Suppressor macrophage treated with lipopolysaccharide for 1 hour (primary cell): Measurements from ENCODE around the gene MSH2.
"Not testable (repeated sequence)": the region's sequence is repeated elsewhere in the genome, so short reads cannot be mapped to it uniquely, and the experiment has no call there.

Experiments used
- DNase-seq, 3 donors: peaks; one replicate each; pipeline ENCODE4 v3.0.0-alpha.2; 2020 to 2022

The MSH2 gene

DNA sequence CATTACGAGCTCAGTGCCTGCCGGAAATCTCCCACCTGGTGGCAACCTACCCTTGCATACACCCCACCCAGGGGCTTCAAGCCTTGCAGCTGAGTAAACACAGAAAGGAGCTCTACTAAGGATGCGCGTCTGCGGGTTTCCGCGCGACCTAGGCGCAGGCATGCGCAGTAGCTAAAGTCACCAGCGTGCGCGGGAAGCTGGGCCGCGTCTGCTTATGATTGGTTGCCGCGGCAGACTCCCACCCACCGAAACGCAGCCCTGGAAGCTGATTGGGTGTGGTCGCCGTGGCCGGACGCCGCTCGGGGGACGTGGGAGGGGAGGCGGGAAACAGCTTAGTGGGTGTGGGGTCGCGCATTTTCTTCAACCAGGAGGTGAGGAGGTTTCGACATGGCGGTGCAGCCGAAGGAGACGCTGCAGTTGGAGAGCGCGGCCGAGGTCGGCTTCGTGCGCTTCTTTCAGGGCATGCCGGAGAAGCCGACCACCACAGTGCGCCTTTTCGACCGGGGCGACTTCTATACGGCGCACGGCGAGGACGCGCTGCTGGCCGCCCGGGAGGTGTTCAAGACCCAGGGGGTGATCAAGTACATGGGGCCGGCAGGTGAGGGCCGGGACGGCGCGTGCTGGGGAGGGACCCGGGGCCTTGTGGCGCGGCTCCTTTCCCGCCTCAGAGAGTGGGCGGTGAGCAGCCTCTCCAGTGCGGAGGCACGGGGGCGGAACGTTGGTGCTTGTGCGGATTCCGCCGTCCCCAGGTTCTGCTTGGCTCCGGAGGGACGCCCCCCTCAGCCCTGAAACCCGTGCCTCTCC, at the start of gene MSH2:
Gene MSH2, plus strand, starts transcription at position 352 of the 804 bp plus-strand sequence. Its CDS starts 36 bp downstream, at position 388.
- DNase-seq: peak; percentile 92 to 95 (median 95)

GRCh38 chr2:47354013-47354847, 48.7 kb upstream of the MSH2 start:
- DNase-seq: peak; percentile 27 to 42 (median 35)

DNA sequence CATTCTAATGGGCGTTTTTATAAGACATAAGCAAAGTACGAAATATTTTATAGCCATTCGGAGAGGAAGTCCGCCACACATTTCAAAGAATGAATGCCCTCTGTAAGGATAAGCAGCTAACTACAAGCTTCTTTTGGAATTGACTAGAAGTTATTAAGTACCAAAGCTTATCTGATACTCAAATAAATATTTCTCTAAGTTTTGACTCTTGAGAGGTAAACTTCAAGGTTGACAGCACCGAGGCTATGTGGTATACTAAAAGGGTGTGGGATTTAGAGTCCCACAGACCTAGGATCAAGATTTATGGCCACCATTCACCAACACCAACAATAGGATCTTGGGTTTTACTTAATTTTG, 48.1 kb upstream of the MSH2 start:
- DNase-seq: no peak

- no peak for DNase-seq
These were observed 45.5 kb upstream of the MSH2 start for GRCh38 chr2:47357483-47357882.

DNA sequence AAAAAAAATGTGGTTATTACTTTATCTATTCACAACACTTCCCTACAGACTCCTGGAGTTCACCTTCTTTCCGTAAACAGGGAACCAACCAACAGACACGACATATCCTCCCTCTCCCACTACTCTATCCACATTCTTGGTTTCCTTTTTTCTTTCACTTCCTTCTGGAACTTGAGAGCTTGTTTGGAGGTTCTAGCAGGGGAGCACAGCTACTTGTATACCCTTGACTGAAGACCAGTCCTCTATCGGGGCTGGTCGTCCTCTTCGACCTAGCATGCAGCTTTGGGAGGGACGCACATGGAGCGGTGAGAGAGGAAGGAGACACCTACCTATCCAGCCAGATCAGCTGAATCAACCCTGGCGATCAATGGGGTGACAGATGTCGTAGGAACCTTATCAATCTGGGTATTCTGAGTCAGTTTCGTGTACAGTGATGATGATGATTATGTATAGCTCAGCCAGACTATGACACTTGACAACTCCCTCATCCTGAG, 43.5 kb upstream of the MSH2 start:
- DNase-seq: no peak

GRCh38 chr2:47360283-47360682, 42.7 kb upstream of the MSH2 start:
- no peak for DNase-seq

GRCh38 chr2:47360927-47361326, 42.0 kb upstream of the MSH2 start:
- DNase-seq: no peak

GRCh38 chr2:47361505-47362229, 41.3 kb upstream of the MSH2 start:
- DNase-seq: not testable (repeated sequence)

- DNase-seq: no peak
These were observed 29.2 kb upstream of the MSH2 start for GRCh38 chr2:47373747-47374146.

DNA sequence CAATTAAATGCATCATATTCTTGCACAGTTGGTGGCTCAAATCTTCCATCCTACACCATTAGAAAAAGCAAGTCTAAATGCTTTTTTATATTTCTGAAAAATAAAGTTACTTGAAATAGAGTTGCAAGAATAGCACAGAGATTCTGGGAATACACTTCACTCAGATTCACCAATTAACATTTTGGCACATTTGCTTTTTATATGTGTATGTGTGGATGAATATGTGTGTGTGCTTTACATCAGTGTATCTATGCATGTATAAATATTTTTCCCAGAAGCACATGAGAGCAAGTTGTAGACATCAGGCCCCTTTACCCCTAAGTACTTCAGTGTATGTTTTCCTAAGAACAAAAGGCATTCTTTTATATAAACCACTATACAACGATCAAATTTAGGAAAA, 27.6 kb upstream of the MSH2 start:
- DNase-seq: no peak

GRCh38 chr2:47379384-47379783, 23.6 kb upstream of the MSH2 start:
- DNase-seq: no peak

DNA sequence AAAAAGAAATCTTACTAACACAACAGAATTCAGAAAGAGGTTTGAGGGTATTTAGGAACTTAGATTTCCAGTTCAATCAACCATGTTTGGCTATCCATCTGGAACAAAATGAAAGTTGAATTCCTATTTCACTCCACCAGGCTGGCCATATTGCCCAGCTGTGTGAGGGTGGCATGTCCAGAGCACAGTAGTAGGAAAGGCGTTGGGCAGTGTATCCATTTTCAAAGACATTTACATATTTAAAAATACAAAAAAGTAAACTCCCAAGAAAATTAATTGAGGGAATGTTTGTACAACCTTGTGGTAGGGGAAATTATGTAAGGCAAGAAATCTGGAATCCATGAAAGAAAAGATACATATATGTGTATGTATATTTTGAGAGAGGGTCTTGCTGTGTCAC, 21.5 kb upstream of the MSH2 start:
- no peak for DNase-seq

DNA sequence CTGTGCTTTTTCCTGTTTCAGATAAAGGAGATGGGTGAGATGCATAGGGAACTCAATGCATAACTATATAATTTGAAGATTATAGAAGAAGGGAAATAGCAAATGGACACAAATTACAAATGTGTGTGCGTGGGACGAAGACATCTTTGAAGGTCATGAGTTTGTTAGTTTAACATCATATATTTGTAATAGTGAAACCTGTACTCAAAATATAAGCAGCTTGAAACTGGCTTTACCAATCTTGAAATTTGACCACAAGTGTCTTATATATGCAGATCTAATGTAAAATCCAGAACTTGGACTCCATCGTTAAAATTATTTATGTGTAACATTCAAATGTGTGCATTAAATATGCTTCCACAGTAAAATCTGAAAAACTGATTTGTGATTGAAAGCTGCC, 16.4 kb upstream of the MSH2 start:
- DNase-seq: no peak

- peak in 2 of 3 donors; percentile 28 to 31 for DNase-seq
These were observed 14.1 kb upstream of the MSH2 start for GRCh38 chr2:47388888-47389287.

GRCh38 chr2:47389692-47390091, 13.3 kb upstream of the MSH2 start:
- no peak for DNase-seq

DNA sequence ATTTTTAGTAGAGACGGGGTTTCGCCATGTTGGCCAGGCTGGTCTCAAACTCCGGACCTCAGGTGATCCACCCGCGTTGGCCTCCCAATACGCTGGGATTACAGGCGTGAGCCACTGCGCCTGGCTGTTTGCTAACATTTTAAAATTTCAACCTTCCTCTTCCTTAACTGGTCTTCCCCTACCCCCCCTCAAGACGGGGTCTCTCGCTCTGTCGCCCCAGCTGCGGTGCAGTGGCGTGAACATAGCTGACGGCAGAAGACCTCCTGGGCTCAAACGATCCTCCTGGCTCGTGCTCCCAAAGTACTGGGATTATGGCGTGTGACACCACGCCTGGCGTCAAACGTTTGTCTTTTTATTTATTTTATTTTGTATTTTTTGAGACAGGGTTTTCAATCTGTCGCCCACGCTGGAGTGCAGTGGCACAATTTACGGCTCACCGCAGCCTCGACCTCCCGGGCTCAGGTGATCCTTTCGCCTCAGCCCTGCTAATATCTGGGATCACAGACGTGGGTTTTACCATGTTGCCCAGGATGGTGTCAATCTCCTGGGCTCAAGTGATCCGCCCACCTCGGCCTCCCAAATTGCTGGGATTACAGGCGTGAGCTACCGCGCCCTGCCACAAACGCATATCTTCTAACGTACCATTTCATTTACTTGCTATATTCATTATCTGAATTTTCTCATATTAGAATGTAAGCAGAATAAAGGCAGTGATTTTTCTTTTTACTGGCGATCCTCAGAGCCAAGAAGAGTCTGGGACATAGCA, 984 bp upstream of the MSH2 start:
- no peak for DNase-seq

DNA sequence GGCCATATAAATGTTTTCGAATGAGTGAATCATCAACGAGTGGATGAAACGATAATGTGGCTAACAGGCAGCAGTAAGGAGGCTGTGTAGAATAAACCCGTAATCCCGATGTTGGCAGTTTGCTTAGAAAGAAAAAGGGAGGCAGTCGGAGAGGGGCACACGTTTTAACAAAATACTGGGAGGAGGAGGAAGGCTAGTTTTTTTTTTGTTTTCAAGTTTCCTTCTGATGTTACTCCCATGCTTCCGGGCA, 476 bp upstream of the MSH2 start:
- peak in 1 of 3 donors; percentile 19 for DNase-seq

DNA sequence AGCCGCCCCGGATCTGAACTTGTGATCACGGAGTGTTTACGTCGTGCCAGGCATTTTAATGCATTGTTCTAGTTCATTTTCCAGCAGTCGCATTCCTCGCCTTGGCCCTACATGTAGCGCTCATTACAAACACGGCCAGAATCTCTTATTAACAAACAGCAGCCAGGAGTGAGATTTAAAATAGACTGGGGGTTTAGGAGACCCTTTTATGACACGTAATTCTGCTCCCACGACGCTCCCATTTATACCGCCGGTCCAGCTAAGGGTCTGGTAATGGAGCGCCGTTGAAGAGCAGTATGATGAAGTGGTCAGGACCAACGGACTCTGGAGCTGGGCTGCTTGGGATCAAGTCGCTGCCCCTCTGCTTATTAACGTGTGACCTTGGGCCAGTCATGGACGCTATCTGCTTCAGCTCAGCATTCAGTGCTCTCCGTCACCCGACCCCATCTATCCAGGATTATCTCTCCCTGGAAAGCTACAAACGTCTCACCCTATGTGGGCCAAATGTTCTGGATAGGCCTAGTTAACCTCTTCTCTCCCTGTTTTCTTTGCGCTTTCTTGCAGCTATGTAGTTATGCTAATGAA, 745 bp downstream of the MSH2 start:
- peak in 1 of 3 donors; percentile 12 for DNase-seq

- no peak for DNase-seq
These were observed 1.4 kb downstream of the MSH2 start for GRCh38 chr2:47404356-47404755.

DNA sequence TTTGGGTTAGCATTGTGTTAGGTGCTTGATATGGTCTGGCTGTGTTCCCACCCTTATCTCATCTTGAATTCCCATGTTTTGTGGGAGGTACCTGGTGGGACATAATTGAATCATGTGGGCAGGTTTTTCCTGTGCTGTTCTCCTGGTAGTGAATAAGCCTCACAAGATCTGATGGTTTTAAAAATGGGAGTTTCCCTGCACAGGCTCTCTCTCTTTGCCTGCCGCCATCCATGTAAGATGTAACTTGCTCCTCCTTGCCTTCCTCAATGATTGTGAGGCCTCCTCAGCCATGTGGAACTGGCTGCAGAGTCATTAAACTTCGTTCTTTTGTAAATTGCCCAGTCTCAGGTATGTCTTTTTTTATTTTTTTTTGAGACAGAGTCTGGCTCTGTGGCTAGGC, 2.8 kb downstream of the MSH2 start:
- no peak for DNase-seq

- not testable (repeated sequence) for DNase-seq
These were observed 3.8 kb downstream of the MSH2 start for GRCh38 chr2:47406649-47407330.

DNA sequence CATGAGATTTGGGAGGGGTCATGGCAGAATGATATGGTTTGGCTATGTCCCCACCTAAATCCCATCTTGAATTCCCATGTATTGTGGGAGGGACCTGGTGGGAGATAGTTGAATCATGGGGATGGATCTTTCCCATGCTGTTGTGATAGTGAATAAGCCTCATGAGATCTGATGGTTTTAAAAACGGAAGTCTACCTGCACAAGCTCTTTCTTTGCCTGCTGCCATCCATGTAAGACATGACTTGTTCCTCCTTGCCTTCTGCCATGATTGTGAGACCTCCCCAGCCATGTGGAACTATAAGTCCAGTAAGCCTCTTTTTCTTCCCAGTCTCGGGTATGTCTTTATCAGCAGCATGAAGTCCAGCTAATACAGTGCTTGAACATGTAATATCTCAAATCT, 5.0 kb downstream of the MSH2 start:
- DNase-seq: not testable (repeated sequence)
